Peyer's patch (tissue), 4 donors: Measurements from ENCODE around the gene FAM20C.

Experiments
- CTCF ChIP-seq, 6 experiments: fragments of 450-650 bp in 4 of 6; fragments of 200-600 bp in 2 of 6; sonication (generic) in 1 of 6; IDR thresholded peaks; one replicate each; pipeline ENCODE4 v1.5.1; 2017 to 2019; ENCODE audit warnings: antibody characterized with exemption in 6 of 6, mild to moderate bottlenecking in 3 of 6, moderate library complexity in 1 of 6
- POLR2A ChIP-seq, 2 donors: fragments of 450-650 bp; IDR thresholded peaks; one replicate each; pipeline ENCODE4 v1.5.1; 2017; ENCODE audit warnings: antibody characterized with exemption in 2 of 2, mild to moderate bottlenecking in 2 of 2, moderate library complexity in 2 of 2

- TF ChIP-seq CTCF (IDR thresholded peaks at IDR 0.05) (no peak), POLR2A (IDR thresholded peaks at IDR 0.05) (no peak)
Measured at GRCh38 chr7:296373-296945, 104.1 kb downstream of the FAM20C start.
